ENCODE data around the gene ARL16.

GRCh38 chr17:81717766-81718089 lies 34.1 kb upstream of the ARL16 start:
- TF ChIP-seq REST (IDR thresholded peaks at IDR 0.05; ENCODE audit: insufficient read depth in 1 of 2, low read depth in 2 of 2, low read length in 2 of 2): no peak
- no peak for TF ChIP-seq TAF1 (IDR thresholded peaks at IDR 0.05; ENCODE audit: borderline replicate concordance, insufficient read depth, low read length)
